ENCODE measurements around the gene DLG1. TPM values are rescaled to one million over a fixed set of nuclear protein-coding genes. Genes with fewer than 3 reads are reported as not detected.

DLG1 gene
- total RNA-seq, 2 experiments from 2014 or later = 72.2 to 76.6 TPM

DNA sequence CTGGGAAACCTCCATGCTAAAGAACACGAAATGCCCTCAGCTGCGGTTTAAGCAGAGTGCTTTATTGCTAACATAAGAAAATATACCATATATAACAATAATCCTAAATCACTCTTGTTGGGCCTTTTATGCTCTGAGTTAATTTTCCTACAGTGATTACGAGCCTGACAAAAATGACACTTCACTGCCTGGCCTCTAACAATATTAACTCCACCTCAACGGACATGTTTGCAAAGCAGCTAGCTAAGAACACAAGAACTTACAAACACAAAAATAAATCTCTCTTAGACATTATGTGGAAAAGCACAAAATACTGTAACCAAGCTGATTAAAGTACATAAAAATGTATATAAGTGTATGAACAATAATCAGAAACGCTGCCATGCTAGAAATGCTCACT lies 40.7 kb downstream of the DLG1 start:
- no peak overlapping the region for H3K4me3 Mint-ChIP-seq

DNA sequence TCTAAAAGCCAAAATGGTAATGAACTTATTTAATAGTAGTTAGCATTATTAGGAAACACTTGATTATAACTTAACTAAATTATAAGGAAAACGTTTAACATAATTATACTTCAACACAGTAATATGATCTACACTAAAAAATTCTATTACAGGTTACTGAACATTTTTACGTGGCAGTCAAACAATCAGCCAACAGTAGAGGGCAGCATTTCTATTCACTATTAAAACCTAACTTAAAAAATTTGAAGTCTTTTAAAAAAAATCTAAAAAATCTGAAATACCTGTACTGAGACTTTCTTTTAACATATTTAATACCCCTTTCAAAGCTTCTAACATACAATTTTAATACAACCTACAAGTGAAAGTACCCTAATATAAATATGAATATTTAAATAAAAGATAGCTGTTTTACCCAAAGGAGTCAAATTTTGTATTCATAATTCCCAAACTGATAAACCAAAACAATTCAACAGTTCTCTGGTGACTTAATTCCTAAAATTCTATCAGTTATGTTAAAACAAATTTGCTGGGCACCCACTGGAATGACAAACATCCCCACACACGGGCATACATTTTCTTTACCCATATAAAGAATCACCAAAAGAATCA lies 41.5 kb downstream of the DLG1 start:
- Mint-ChIP-seq H3K4me3 (no peak overlapping the region), H3K9me3 (ENCODE audit: insufficient read depth) (no peaks in the 10 kb centered on the region), H3K27me3 (ENCODE audit: low read depth) (no peaks in the 10 kb centered on the region), H3K27ac (no peak overlapping the region), H3K36me3 (ENCODE audit: low read depth) (peaks cover 14% of the 10 kb centered on the region), H3K4me1 (ENCODE audit: low read depth) (peaks cover 25% of the 10 kb centered on the region)
- DNase-seq (peak; percentile 56), ATAC-seq (no peak)
- CTCF ChIA-PET = interaction anchor here (0.7 to 4.1 kb wide), 39 partner anchors 9 to 342 kb away, joined by 3 to 50 read pairs (median 5); partner anchors contain the start of gene DLG1
- POLR2A ChIA-PET = no interaction called here

More for the DNA sequence above, 40.7 kb downstream of the DLG1 start:
- POLR2A ChIA-PET = no interaction called here
- Mint-ChIP-seq H3K36me3 (ENCODE audit: low read depth) (peaks cover 10% of the 10 kb centered on the region), H3K27ac (no peak overlapping the region), H3K9me3 (ENCODE audit: insufficient read depth) (no peaks in the 10 kb centered on the region), H3K27me3 (ENCODE audit: low read depth) (no peaks in the 10 kb centered on the region), H3K4me1 (ENCODE audit: low read depth) (peaks cover 25% of the 10 kb centered on the region)
- CTCF ChIA-PET = interaction anchor here (0.8 to 4.1 kb wide), 30 partner anchors 8 to 341 kb away, joined by 3 to 50 read pairs (median 6); no protein-coding TSS in a partner anchor
- DNase-seq (no peak), ATAC-seq (no peak)

DNA sequence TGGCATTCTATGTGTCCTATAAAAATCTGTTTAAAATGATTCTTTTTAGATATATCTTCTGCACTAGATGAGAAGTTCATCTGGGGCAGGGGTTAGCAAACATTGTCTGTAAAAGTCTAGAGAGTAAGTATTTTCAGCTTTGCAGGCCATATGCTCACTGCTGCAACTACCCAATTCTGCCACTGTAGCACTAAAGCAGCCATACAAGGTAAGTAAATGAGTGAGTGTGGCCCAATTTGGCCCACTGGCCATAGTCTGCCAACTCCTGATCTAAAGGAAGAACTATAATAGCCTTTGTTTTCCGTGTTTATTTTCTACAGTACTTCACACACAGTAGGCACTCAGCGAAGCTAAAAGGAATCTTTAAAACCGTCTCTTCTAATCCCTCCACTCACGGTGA lies 42.3 kb downstream of the DLG1 start:
- Mint-ChIP-seq H3K27ac (no peak overlapping the region), H3K27me3 (ENCODE audit: low read depth) (no peaks in the 10 kb centered on the region), H3K4me1 (ENCODE audit: low read depth) (peaks cover 33% of the 10 kb centered on the region), H3K36me3 (ENCODE audit: low read depth) (peaks cover 22% of the 10 kb centered on the region), H3K9me3 (ENCODE audit: insufficient read depth) (peaks cover 6% of the 10 kb centered on the region), H3K4me3 (no peak overlapping the region)
- no peak for DNase-seq
- POLR2A ChIA-PET = interaction anchor here (0.5 kb wide), 1 partner anchor 153 kb away, joined by 3 read pairs; no protein-coding TSS in a partner anchor
- CTCF ChIA-PET = interaction anchor here (0.7 to 4.1 kb wide), 29 partner anchors 10 to 343 kb away, joined by 3 to 50 read pairs (median 6); partner anchors contain the start of gene DLG1
- ATAC-seq = no peak

- CTCF ChIA-PET = no interaction called here
- ATAC-seq = peak; percentile 47
- H3K27ac Mint-ChIP-seq = no peak overlapping the region
Observed at GRCh38 chr3:197253238-197253947, 45.0 kb downstream of the DLG1 start.

DNA sequence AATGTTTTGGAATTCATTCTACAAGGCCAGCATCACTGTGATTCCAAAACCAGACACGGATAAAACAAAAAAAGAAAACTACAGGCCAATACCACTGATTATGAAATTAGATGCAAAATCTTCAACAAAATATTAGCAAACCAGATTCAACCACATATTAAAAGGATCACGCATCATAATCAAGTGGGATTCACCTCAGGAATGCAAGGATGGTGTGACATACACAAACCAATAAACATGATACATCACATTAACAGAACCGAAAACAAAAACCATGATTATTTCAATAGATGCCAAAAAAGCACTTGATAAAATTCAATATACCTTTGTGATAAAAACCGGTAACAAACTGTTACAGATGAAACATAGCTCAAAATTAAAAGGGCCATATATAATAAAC lies 48.9 kb downstream of the DLG1 start:
- H3K9me3 Mint-ChIP-seq (ENCODE audit: insufficient read depth) = peaks cover 44% of the 10 kb centered on the region
- H3K36me3 Mint-ChIP-seq (ENCODE audit: low read depth) = peaks cover 69% of the 10 kb centered on the region
- no peak overlapping the region for H3K27ac Mint-ChIP-seq
- DNase-seq (no peak), ATAC-seq (no peak)
- H3K27me3 Mint-ChIP-seq (ENCODE audit: low read depth) = no peaks in the 10 kb centered on the region
- ChIA-PET POLR2A (no interaction called here), CTCF (no interaction called here)
- no peak overlapping the region for H3K4me3 Mint-ChIP-seq
- peaks cover 25% of the 10 kb centered on the region for H3K4me1 Mint-ChIP-seq (ENCODE audit: low read depth)

More at GRCh38 chr3:197253238-197253947, 45.0 kb downstream of the DLG1 start:
- H3K9me3 Mint-ChIP-seq (ENCODE audit: insufficient read depth) = peaks cover 22% of the 10 kb centered on the region
- H3K36me3 Mint-ChIP-seq (ENCODE audit: low read depth) = peaks cover 45% of the 10 kb centered on the region
- no peaks in the 10 kb centered on the region for H3K27me3 Mint-ChIP-seq (ENCODE audit: low read depth)
- POLR2A ChIA-PET = no interaction called here
- H3K4me3 Mint-ChIP-seq = no peak overlapping the region
- DNase-seq = no peak
- H3K4me1 Mint-ChIP-seq (ENCODE audit: low read depth) = peaks cover 25% of the 10 kb centered on the region

GRCh38 chr3:197248341-197248740 lies 50.1 kb downstream of the DLG1 start:
- Mint-ChIP-seq H3K9me3 (ENCODE audit: insufficient read depth) (peaks cover 52% of the 10 kb centered on the region), H3K4me1 (ENCODE audit: low read depth) (peaks cover 14% of the 10 kb centered on the region), H3K27ac (no peak overlapping the region), H3K36me3 (ENCODE audit: low read depth) (peaks cover 80% of the 10 kb centered on the region), H3K4me3 (no peak overlapping the region), H3K27me3 (ENCODE audit: low read depth) (no peaks in the 10 kb centered on the region)
- POLR2A ChIA-PET = no interaction called here
- CTCF ChIA-PET = no interaction called here
- DNase-seq (no peak), ATAC-seq (no peak)

DNA sequence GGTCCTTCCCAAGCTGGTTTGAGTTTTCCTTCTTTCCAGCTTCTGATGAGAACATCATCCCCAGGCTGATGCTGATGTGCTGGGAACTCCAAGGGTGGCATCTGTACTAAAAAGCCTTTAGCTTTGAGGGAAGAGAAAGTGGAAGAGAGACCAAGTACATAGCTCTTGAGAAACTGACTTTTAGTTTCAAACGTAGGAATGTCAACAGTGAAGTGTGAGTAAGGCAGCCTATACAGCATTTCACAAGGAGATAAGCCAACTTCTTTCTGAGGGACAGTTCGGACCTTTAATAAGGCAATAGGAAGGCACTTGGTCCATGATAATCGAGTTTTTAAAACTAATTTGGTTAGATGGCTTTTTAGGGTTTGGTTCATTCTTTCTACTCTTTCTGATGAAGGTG lies 53.7 kb downstream of the DLG1 start:
- ChIA-PET POLR2A (interaction anchor here (0.7 kb wide), 1 partner anchor 1137 kb away, joined by 3 read pairs; no protein-coding TSS in a partner anchor), CTCF (interaction anchor here (1.8 kb wide), 1 partner anchor 12 kb away, joined by 9 read pairs; no protein-coding TSS in a partner anchor)
- ATAC-seq = no peak
- peaks cover 84% of the 10 kb centered on the region for H3K36me3 Mint-ChIP-seq (ENCODE audit: low read depth)
- no peak overlapping the region for H3K4me3 Mint-ChIP-seq
- no peak for DNase-seq
- peaks cover 74% of the 10 kb centered on the region for H3K9me3 Mint-ChIP-seq (ENCODE audit: insufficient read depth)
- H3K27me3 Mint-ChIP-seq (ENCODE audit: low read depth) = no peaks in the 10 kb centered on the region
- H3K27ac Mint-ChIP-seq = no peak overlapping the region
- peaks cover 4% of the 10 kb centered on the region for H3K4me1 Mint-ChIP-seq (ENCODE audit: low read depth)

DNA sequence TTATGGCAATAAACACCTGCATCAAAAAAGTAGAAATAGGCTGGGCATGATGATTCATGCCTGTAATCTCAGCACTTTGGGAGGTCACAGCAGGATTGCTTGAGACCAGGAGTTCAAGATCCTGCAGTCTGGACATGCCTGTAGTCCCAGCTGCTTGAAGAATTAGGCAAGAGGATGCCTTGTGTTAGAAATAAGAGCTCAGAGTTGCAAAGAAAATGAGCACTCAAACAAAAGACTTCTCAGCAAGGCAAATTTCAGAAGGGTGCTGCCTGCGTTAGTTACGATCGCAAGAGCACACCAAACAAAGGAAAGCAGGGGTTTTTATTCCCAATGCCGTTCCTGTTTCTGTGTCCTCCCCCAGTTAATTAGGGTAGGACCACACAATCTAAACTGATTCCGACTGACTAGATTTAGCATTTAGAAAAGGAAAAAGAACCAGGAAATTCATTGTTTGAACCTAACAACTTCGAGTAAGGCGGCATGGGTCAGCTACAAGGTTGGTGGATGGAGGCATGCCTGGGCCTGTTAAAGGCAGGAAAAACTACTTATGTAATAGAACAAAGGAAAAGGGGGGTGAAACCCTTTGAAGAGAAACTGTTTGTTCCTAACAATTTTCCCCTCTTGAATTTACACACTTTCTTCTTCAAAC lies 55.5 kb downstream of the DLG1 start:
- DNase-seq (no peak), ATAC-seq (no peak)
- Mint-ChIP-seq H3K27ac (no peak overlapping the region), H3K4me3 (no peak overlapping the region), H3K9me3 (ENCODE audit: insufficient read depth) (peaks cover 66% of the 10 kb centered on the region), H3K4me1 (ENCODE audit: low read depth) (peaks cover 13% of the 10 kb centered on the region), H3K27me3 (ENCODE audit: low read depth) (no peaks in the 10 kb centered on the region), H3K36me3 (ENCODE audit: low read depth) (peaks cover 76% of the 10 kb centered on the region)
- POLR2A ChIA-PET = no interaction called here
- CTCF ChIA-PET = interaction anchor here (1.1 kb wide), 1 partner anchor 14 kb away, joined by 3 read pairs; no protein-coding TSS in a partner anchor

DNA sequence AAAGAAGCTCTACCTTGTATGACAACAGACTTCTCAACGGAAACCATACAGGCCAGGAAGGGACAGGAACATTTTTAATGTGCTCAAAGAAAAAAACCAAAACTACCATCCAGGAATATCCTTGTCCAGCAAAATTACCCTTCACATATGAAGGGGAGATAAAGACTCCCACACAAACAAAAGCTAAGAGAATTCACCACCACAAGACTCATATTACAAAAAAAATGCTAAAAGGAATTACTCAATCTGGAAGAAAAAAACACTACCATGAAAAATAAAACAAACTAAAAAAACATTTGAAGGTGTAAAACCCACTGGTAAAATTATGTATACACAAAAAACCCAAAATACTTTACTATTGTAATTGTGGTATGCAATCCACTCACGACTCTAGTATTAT lies 57.2 kb downstream of the DLG1 start:
- Mint-ChIP-seq H3K27me3 (ENCODE audit: low read depth) (no peaks in the 10 kb centered on the region), H3K4me1 (ENCODE audit: low read depth) (peaks cover 13% of the 10 kb centered on the region), H3K4me3 (no peak overlapping the region), H3K36me3 (ENCODE audit: low read depth) (peaks cover 74% of the 10 kb centered on the region), H3K9me3 (ENCODE audit: insufficient read depth) (peaks cover 56% of the 10 kb centered on the region), H3K27ac (no peak overlapping the region)
- ATAC-seq (no peak), DNase-seq (no peak)
- ChIA-PET POLR2A (no interaction called here), CTCF (interaction anchor here (2.0 kb wide), 1 partner anchor 16 kb away, joined by 9 read pairs; no protein-coding TSS in a partner anchor)

GRCh38 chr3:197239857-197240256 lies 58.6 kb downstream of the DLG1 start:
- ChIA-PET POLR2A (no interaction called here), CTCF (interaction anchor here (2.0 kb wide), 1 partner anchor 17 kb away, joined by 9 read pairs; no protein-coding TSS in a partner anchor)
- H3K27me3 Mint-ChIP-seq (ENCODE audit: low read depth) = no peaks in the 10 kb centered on the region
- no peak overlapping the region for H3K27ac Mint-ChIP-seq
- peaks cover 13% of the 10 kb centered on the region for H3K4me1 Mint-ChIP-seq (ENCODE audit: low read depth)
- no peak overlapping the region for H3K4me3 Mint-ChIP-seq
- H3K36me3 Mint-ChIP-seq (ENCODE audit: low read depth) = peaks cover 78% of the 10 kb centered on the region
- no peak for DNase-seq
- peaks cover 53% of the 10 kb centered on the region for H3K9me3 Mint-ChIP-seq (ENCODE audit: insufficient read depth)
- ATAC-seq = no peak

- Mint-ChIP-seq H3K27me3 (ENCODE audit: low read depth) (no peaks in the 10 kb centered on the region), H3K4me3 (no peak overlapping the region), H3K36me3 (ENCODE audit: low read depth) (peaks cover 76% of the 10 kb centered on the region), H3K9me3 (ENCODE audit: insufficient read depth) (peaks cover 46% of the 10 kb centered on the region), H3K27ac (no peak overlapping the region), H3K4me1 (ENCODE audit: low read depth) (peaks cover 13% of the 10 kb centered on the region)
- CTCF ChIA-PET = interaction anchor here (0.7 kb wide), 1 partner anchor 138 kb away, joined by 3 read pairs; no protein-coding TSS in a partner anchor
- ATAC-seq (no peak), DNase-seq (no peak)
- POLR2A ChIA-PET = no interaction called here
Observed at GRCh38 chr3:197238842-197239241, 59.6 kb downstream of the DLG1 start.

DNA sequence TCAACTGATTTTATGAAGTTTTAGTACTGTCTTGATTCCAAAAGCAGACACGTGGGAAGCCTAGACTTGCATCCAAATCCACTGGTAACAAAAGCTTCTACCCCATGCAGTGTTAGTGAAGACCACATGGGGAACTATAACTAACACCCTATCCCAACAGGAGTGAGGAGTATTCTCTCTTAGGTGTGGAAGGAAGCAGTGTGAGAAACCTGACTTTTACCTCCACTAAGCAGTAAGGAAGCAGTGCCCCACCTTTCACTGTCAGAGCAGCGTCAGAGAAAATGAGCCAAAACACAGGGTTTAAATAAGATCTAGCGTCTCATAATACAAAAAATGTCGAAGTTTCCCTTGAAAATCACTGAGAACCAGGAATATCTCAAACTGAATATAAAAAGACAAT lies 60.5 kb downstream of the DLG1 start:
- Mint-ChIP-seq H3K27ac (no peak overlapping the region), H3K9me3 (ENCODE audit: insufficient read depth) (peaks cover 37% of the 10 kb centered on the region), H3K36me3 (ENCODE audit: low read depth) (peaks cover 68% of the 10 kb centered on the region), H3K27me3 (ENCODE audit: low read depth) (no peaks in the 10 kb centered on the region), H3K4me1 (ENCODE audit: low read depth) (peaks cover 13% of the 10 kb centered on the region), H3K4me3 (no peak overlapping the region)
- POLR2A ChIA-PET = no interaction called here
- DNase-seq (no peak), ATAC-seq (no peak)
- CTCF ChIA-PET = interaction anchor here (0.6 kb wide), 1 partner anchor 17 kb away, joined by 3 read pairs; no protein-coding TSS in a partner anchor

All from activated CD8-positive, alpha-beta T cell treated with anti-CD3 and anti-CD28 coated beads, Interleukin-2, amount 10 ng/mL, durations not matched to agents 7 days and 5 days (primary cell).